AG04450 (cell line): ENCODE results near the gene RSAD1. TPM values are rescaled to one million over a fixed set of nuclear protein-coding genes. Genes with fewer than 3 reads are reported as not detected.

ENCODE experiments used
- CTCF ChIA-PET: fragments of 300-600, 350-600 bp; formaldehyde crosslinking; extraction: SDS; loops from one replicate; lab custom pipeline; 2022; ENCODE audit warnings: antibody characterized with exemption, inconsistent platforms; lab: Charles Lee
- POLR2A ChIA-PET: fragments of 350-600 bp; formaldehyde crosslinking; extraction: SDS; loops from one replicate; lab custom pipeline; 2021; ENCODE audit warnings: antibody characterized with exemption, inconsistent platforms; lab: Yijun Ruan, JAX
- DNase-seq: peaks from one replicate; pipeline ENCODE4 v3.0.0-alpha.2; 2011; ENCODE audit warnings: low read depth, low spot score
- H3K27ac ChIP-seq: one replicate; pipeline ENCODE4 v1.5.1; 2012; ENCODE audit warnings: low read depth, low read length, control low read depth
- H3K27me3 ChIP-seq: one replicate; pipeline ENCODE4 v1.6.0; 2012; ENCODE audit warnings: low read length; ENCODE audit not compliant: control insufficient read depth, insufficient read depth
- H3K4me3 ChIP-seq: 2 replicates; pipeline ENCODE4 v1.5.1; 2011; ENCODE audit warnings: mild to moderate bottlenecking, low read depth, low read length, control low read depth
- H3K9me3 ChIP-seq: 2 replicates; pipeline ENCODE4 v1.5.1; 2012; ENCODE audit warnings: low read length; ENCODE audit not compliant: control insufficient read depth, insufficient read depth
- CTCF ChIP-seq: IDR thresholded peaks from 2 replicates; pipeline ENCODE4 v1.5.1; 2011; ENCODE audit warnings: low read depth, low read length, control low read depth, inconsistent platforms
- polyA plus RNA-seq: library from polyadenylated mRNA; depleted of rRNA; stranded (reverse); fragments of >200 nt; gene quantifications from 2 replicates; pipeline ENCODE4 v1.2.3, GENCODE V29; 2011

The RSAD1 gene
- polyA plus RNA-seq, 1 experiment: 15.5 TPM

- H3K27me3 ChIP-seq: no peaks in the 10 kb centered on the region
- DNase-seq: no peak
- CTCF ChIA-PET: interaction anchor here (1.7 kb wide), 1 partner anchor 40 kb away, joined by 4 read pairs; no protein-coding TSS in a partner anchor
- TF ChIP-seq CTCF: no peak
- H3K4me3 ChIP-seq: no peak overlapping the region
- no peak overlapping the region for H3K27ac ChIP-seq
- POLR2A ChIA-PET: no interaction called here
- H3K9me3 ChIP-seq: no peaks in the 10 kb centered on the region
Observed at GRCh38 chr17:50437409-50437808, 41.3 kb upstream of the RSAD1 start.

- no peak for DNase-seq
- POLR2A ChIA-PET: no interaction called here
- TF ChIP-seq CTCF: no peak
- no peaks in the 10 kb centered on the region for H3K27me3 ChIP-seq
- H3K27ac ChIP-seq: no peak overlapping the region
- CTCF ChIA-PET: interaction anchor here (0.6 to 1.7 kb wide), 3 partner anchors 8 to 41 kb away, joined by 4 to 5 read pairs (median 4); no protein-coding TSS in a partner anchor
- H3K9me3 ChIP-seq: no peaks in the 10 kb centered on the region
- H3K4me3 ChIP-seq: no peak overlapping the region
Observed at GRCh38 chr17:50439008-50439407, 39.7 kb upstream of the RSAD1 start.

GRCh38 chr17:50440172-50440837 lies 38.4 kb upstream of the RSAD1 start:
- CTCF ChIA-PET: no interaction called here
- H3K4me3 ChIP-seq: no peak overlapping the region
- no peaks in the 10 kb centered on the region for H3K9me3 ChIP-seq
- DNase-seq: no peak
- no peaks in the 10 kb centered on the region for H3K27me3 ChIP-seq
- H3K27ac ChIP-seq: no peak overlapping the region
- TF ChIP-seq CTCF: no peak
- POLR2A ChIA-PET: interaction anchor here (0.6 kb wide), 1 partner anchor 13 kb away, joined by 3 read pairs; no protein-coding TSS in a partner anchor

GRCh38 chr17:50440838-50441829 lies 37.5 kb upstream of the RSAD1 start:
- no peaks in the 10 kb centered on the region for H3K27me3 ChIP-seq
- POLR2A ChIA-PET: interaction anchor here (0.6 kb wide), 1 partner anchor 14 kb away, joined by 3 read pairs; no protein-coding TSS in a partner anchor
- no peak overlapping the region for H3K27ac ChIP-seq
- H3K9me3 ChIP-seq: no peaks in the 10 kb centered on the region
- no peak for DNase-seq
- CTCF ChIA-PET: interaction anchor here (1.0 kb wide), 1 partner anchor 44 kb away, joined by 3 read pairs; the partner anchor contains the start of gene LRRC59
- no peak overlapping the region for H3K4me3 ChIP-seq
- no peak for TF ChIP-seq CTCF
